SK-N-SH (cell line): ENCODE results near the gene DKC1. TPM values are rescaled to one million over a fixed set of nuclear protein-coding genes. Genes with fewer than 3 reads are reported as not detected.

Experiments
- CTCF ChIA-PET: fragments of 300-600, 350-600 bp; formaldehyde crosslinking; extraction: SDS; loops from one replicate; lab custom pipeline; 2021; lab: Yijun Ruan, JAX
- POLR2A ChIA-PET: fragments of 350-600 bp; sonication (Branson Sonifier 250); formaldehyde crosslinking; extraction: SDS; loops from one replicate; lab custom pipeline; 2020; ENCODE audit warnings: antibody characterized with exemption, inconsistent platforms; lab: Yijun Ruan, JAX
- DNase-seq: peaks from one replicate; pipeline ENCODE4 v3.0.0; 2012
- H2AFZ ChIP-seq: fragments of 200-600 bp; sonication (generic); 2 replicates; pipeline ENCODE4 v1.8.1; 2016; ENCODE audit warnings: antibody characterized with exemption, mild to moderate bottlenecking, low read depth
- H3F3A ChIP-seq: fragments of 200-600 bp; sonication (generic); replicated peaks from 2 replicates; pipeline ENCODE3; 2016; ENCODE audit warnings: antibody characterized with exemption, mild to moderate bottlenecking; ENCODE audit not compliant: insufficient read depth
- H3K27ac ChIP-seq, 2 experiments: fragments of 200-500 bp in 1 of 2; fragments of 200-600 bp in 1 of 2; sonication (Bioruptor generic) in 1 of 2; sonication (generic), shearing (Covaris generic) in 1 of 2; 2 replicates each; pipeline versions ENCODE4 v1.5.1 to v1.6.1; 2014 to 2016; ENCODE audit warnings: low read depth in 2 of 2, inconsistent platforms in 1 of 2, low read length in 1 of 2, mild to moderate bottlenecking in 1 of 2, mixed read lengths in 1 of 2
- H3K27me3 ChIP-seq: fragments of 200-600 bp; sonication (generic), shearing (Covaris generic); 2 replicates; pipeline ENCODE4 v1.6.1; 2016; ENCODE audit warnings: mixed run types; ENCODE audit not compliant: insufficient read depth
- H3K36me3 ChIP-seq, 2 experiments: fragments of 200-500 bp in 1 of 2; fragments of 200-600 bp in 1 of 2; sonication (Bioruptor generic) in 1 of 2; sonication (generic) in 1 of 2; replicated peaks in 1 of 2; 2 replicates each; pipeline versions ENCODE3 to v1.5.1; 2014 to 2016; ENCODE audit warnings: low read length in 1 of 2, mild to moderate bottlenecking in 1 of 2; ENCODE audit not compliant: insufficient read depth in 2 of 2, control insufficient read depth in 1 of 2
- H3K4me1 ChIP-seq, 2 experiments: fragments of 200-500 bp in 1 of 2; fragments of 200-600 bp in 1 of 2; sonication (Bioruptor generic) in 1 of 2; sonication (generic), shearing (Covaris generic) in 1 of 2; 2 replicates each; pipeline versions ENCODE4 v1.5.1 to v1.6.1; 2014 to 2016; ENCODE audit warnings: low read depth in 1 of 2, low read length in 1 of 2, mixed run types in 1 of 2; ENCODE audit not compliant: insufficient read depth in 2 of 2, control insufficient read depth in 1 of 2
- H3K4me2 ChIP-seq: fragments of 200-600 bp; sonication (generic), shearing (Covaris generic); 2 replicates; pipeline ENCODE4 v1.6.1; 2017; ENCODE audit warnings: mixed run types
- H3K4me3 ChIP-seq, 2 experiments: fragments of 200-500 bp in 1 of 2; fragments of 200-600 bp in 1 of 2; sonication (Bioruptor generic) in 1 of 2; sonication (generic), shearing (Covaris generic) in 1 of 2; 2 replicates each; pipeline versions ENCODE4 v1.5.1 to v1.8.1; 2014 to 2016; ENCODE audit warnings: low read depth in 2 of 2, inconsistent platforms in 1 of 2, low read length in 1 of 2, mild to moderate bottlenecking in 1 of 2, mixed read lengths in 1 of 2, moderate library complexity in 1 of 2
- H3K79me2 ChIP-seq: fragments of 200-600 bp; sonication (generic); 2 replicates; pipeline ENCODE4 v1.8.1; 2017; ENCODE audit warnings: mild to moderate bottlenecking; ENCODE audit not compliant: insufficient read depth
- H3K9ac ChIP-seq: fragments of 200-600 bp; sonication (generic); 2 replicates; pipeline ENCODE4 v1.6.1; 2017; ENCODE audit warnings: mixed run types
- H3K9me2 ChIP-seq: fragments of 200-600 bp; sonication (generic); 2 replicates; pipeline ENCODE4 v1.6.1; 2017; ENCODE audit warnings: mixed run types
- H3K9me3 ChIP-seq: fragments of 200-600 bp; sonication (generic); 2 replicates; pipeline ENCODE4 v1.6.1; 2017; ENCODE audit warnings: mixed run types, mild to moderate bottlenecking, moderate library complexity
- H4K20me1 ChIP-seq: fragments of 200-600 bp; sonication (generic); 2 replicates; pipeline ENCODE4 v1.6.1; 2017; ENCODE audit warnings: mild to moderate bottlenecking, mixed run types; ENCODE audit not compliant: insufficient read depth
- CHD2 ChIP-seq: fragments of 150-350 bp; IDR thresholded peaks from 2 replicates; pipeline ENCODE4 v1.6.1; 2018; ENCODE audit warnings: low read length; ENCODE audit not compliant: partially characterized antibody
- EP300 ChIP-seq, 2 experiments: IDR thresholded peaks; 2 replicates each; pipeline versions ENCODE4 v1.4.0 to v1.6.1; 2012; ENCODE audit warnings: borderline replicate concordance in 1 of 2, low read depth in 1 of 2, low read length in 1 of 2
- EZH2phosphoT487 ChIP-seq: fragments of 200-600 bp; sonication (generic); IDR thresholded peaks from 2 replicates; pipeline ENCODE4 v1.6.1; 2017; ENCODE audit warnings: low read depth, mixed run types, mild to moderate bottlenecking, antibody characterized with exemption, moderate library complexity, borderline replicate concordance
- FOSL2 ChIP-seq: IDR thresholded peaks from 2 replicates; pipeline ENCODE4 v1.4.0; 2012; ENCODE audit warnings: low read depth, mild to moderate bottlenecking, moderate library complexity, borderline replicate concordance
- FOXJ3 ChIP-seq: sonication (generic); formaldehyde crosslinking; IDR thresholded peaks from 2 replicates; pipeline ENCODE4 v1.5.1; 2020; ENCODE audit warnings: mild to moderate bottlenecking, missing genetic modification reagents
- FOXM1 ChIP-seq: IDR thresholded peaks from 2 replicates; pipeline ENCODE4 v1.4.0; 2012; ENCODE audit warnings: low read depth, mild to moderate bottlenecking
- NFIC ChIP-seq: IDR thresholded peaks from 2 replicates; pipeline ENCODE4 v1.4.0; 2012; ENCODE audit warnings: borderline replicate concordance
- POLR2AphosphoS5 ChIP-seq: IDR thresholded peaks from 2 replicates; pipeline ENCODE4 v1.6.1; 2012; ENCODE audit warnings: low read depth, low read length
- RAD21 ChIP-seq: IDR thresholded peaks from 2 replicates; pipeline ENCODE4 v1.6.1; 2012; ENCODE audit warnings: mild to moderate bottlenecking, low read length
- RCOR1 ChIP-seq: fragments of 150-350 bp; IDR thresholded peaks from 2 replicates; pipeline ENCODE4 v1.6.1; 2017; ENCODE audit warnings: antibody characterized with exemption, low read length
- REST ChIP-seq: IDR thresholded peaks from 2 replicates; pipeline ENCODE4 v1.6.1; 2012; ENCODE audit warnings: mild to moderate bottlenecking, low read depth, low read length, moderate library complexity
- RFX5 ChIP-seq: IDR thresholded peaks from 2 replicates; pipeline ENCODE4 v1.6.1; 2012; ENCODE audit warnings: mild to moderate bottlenecking, improper control_type of control experiment, low read length
- SIN3A ChIP-seq: IDR thresholded peaks from 2 replicates; pipeline ENCODE4 v1.6.1; 2012; ENCODE audit warnings: low read depth, mild to moderate bottlenecking, low read length, moderate library complexity, borderline replicate concordance
- SMC3 ChIP-seq: IDR thresholded peaks from 2 replicates; pipeline ENCODE4 v1.6.1; 2012; ENCODE audit warnings: low read depth, low read length, improper control_type of control experiment
- TCF12 ChIP-seq: IDR thresholded peaks from 2 replicates; pipeline ENCODE4 v1.4.0; 2012
- USF1 ChIP-seq: IDR thresholded peaks from 2 replicates; pipeline ENCODE4 v1.4.0; 2012; ENCODE audit warnings: low read depth, borderline replicate concordance
- WGBS: methylation state at CpG from one replicate; pipeline ENCODE4 v1.1.6; 2017; ENCODE audit warnings: low lambda C conversion rate; 5-methylcytosine and 5-hydroxymethylcytosine counted together
- polyA plus RNA-seq, 3 experiments: library from polyadenylated mRNA; depleted of rRNA; stranded (reverse); fragments of >200 nt; gene quantifications; 2 replicates each; pipeline ENCODE4 v1.2.3, GENCODE V29; 2012
- TF ChIP-seq, protein P1 (sequence below): fragments of 150-350 bp; IDR thresholded peaks from 2 replicates; pipeline ENCODE4 v1.6.1; 2016; ENCODE audit warnings: mild to moderate bottlenecking, low read depth, low read length
- TF ChIP-seq, protein P2 (sequence below): IDR thresholded peaks from 2 replicates; pipeline ENCODE4; 2012
- TF ChIP-seq, protein P3 (sequence below): fragments of 150-350 bp; IDR thresholded peaks from 2 replicates; pipeline ENCODE4 v1.6.1; 2017; ENCODE audit warnings: antibody characterized with exemption, low read length, low read depth, borderline replicate concordance
- TF ChIP-seq, protein P4 (sequence below): IDR thresholded peaks from 2 replicates; pipeline ENCODE4 v1.4.0; 2012; ENCODE audit warnings: low read depth, borderline replicate concordance

DKC1 gene
- polyA plus RNA-seq, 1 of the 3 experiments (the other 2 are of a cell fraction), result 53.0 TPM

- ChIA-PET POLR2A (no interaction called here), CTCF (interaction anchor here (1.2 to 2.1 kb wide), 3 partner anchors 14 to 19 kb away, joined by 4 to 9 read pairs (median 4); no protein-coding TSS in a partner anchor)
- Histone ChIP-seq H3K9me2 (no peaks in the 10 kb centered on the region), H3K36me3 (no peaks in the 10 kb centered on the region), H3K27me3 (no peaks in the 10 kb centered on the region), H3K79me2 (no peaks in the 10 kb centered on the region), H3K9me3 (no peaks in the 10 kb centered on the region), H3K4me2 (peak overlapping the region; percentile 35; the same call in 1 of the 2 replicates), H3K27ac (peak overlapping the region; percentile 67 to 71; a peak in 3 of 4 replicates), H4K20me1 (no peaks in the 10 kb centered on the region), H3K4me1 (peaks cover 11 to 41% of the 10 kb centered on the region in 2 experiments), H3K4me3 (no peak overlapping the region), H2AFZ (no peak overlapping the region), H3K9ac (no peak overlapping the region), H3F3A (peaks cover 19% of the 10 kb centered on the region)
- TF ChIP-seq, protein P1, sequence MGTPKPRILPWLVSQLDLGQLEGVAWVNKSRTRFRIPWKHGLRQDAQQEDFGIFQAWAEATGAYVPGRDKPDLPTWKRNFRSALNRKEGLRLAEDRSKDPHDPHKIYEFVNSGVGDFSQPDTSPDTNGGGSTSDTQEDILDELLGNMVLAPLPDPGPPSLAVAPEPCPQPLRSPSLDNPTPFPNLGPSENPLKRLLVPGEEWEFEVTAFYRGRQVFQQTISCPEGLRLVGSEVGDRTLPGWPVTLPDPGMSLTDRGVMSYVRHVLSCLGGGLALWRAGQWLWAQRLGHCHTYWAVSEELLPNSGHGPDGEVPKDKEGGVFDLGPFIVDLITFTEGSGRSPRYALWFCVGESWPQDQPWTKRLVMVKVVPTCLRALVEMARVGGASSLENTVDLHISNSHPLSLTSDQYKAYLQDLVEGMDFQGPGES, result no peak
- TF ChIP-seq FOXJ3 (CRISPR knock-in tag) (no peak), CHD2 (no peak), SIN3A (no peak), SMC3 (no peak), POLR2AphosphoS5 (no peak), TCF12 (no peak), RAD21 (no peak), FOSL2 (no peak), RFX5 (no peak), USF1 (no peak), RCOR1 (no peak), EP300 (IDR thresholded peaks at IDR 0.05; ENCODE audit: borderline replicate concordance in 1 of 2, low read depth in 1 of 2, low read length in 1 of 2) (0 out of 4 replicates have a peak, but pooled peaks of 1 of the 2 experiments have one; percentile 14), REST (no peak), EZH2phosphoT487 (no peak), FOXM1 (no peak), NFIC (peak; percentile 70)
- TF ChIP-seq, protein P2, sequence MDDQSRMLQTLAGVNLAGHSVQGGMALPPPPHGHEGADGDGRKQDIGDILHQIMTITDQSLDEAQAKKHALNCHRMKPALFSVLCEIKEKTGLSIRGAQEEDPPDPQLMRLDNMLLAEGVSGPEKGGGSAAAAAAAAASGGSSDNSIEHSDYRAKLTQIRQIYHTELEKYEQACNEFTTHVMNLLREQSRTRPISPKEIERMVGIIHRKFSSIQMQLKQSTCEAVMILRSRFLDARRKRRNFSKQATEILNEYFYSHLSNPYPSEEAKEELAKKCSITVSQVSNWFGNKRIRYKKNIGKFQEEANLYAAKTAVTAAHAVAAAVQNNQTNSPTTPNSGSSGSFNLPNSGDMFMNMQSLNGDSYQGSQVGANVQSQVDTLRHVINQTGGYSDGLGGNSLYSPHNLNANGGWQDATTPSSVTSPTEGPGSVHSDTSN, result 0 out of 2 replicates have a peak, but pooled peaks have one; percentile 10
- TF ChIP-seq, protein P3, sequence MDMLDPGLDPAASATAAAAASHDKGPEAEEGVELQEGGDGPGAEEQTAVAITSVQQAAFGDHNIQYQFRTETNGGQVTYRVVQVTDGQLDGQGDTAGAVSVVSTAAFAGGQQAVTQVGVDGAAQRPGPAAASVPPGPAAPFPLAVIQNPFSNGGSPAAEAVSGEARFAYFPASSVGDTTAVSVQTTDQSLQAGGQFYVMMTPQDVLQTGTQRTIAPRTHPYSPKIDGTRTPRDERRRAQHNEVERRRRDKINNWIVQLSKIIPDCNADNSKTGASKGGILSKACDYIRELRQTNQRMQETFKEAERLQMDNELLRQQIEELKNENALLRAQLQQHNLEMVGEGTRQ, result no peak
- TF ChIP-seq, protein P4, sequence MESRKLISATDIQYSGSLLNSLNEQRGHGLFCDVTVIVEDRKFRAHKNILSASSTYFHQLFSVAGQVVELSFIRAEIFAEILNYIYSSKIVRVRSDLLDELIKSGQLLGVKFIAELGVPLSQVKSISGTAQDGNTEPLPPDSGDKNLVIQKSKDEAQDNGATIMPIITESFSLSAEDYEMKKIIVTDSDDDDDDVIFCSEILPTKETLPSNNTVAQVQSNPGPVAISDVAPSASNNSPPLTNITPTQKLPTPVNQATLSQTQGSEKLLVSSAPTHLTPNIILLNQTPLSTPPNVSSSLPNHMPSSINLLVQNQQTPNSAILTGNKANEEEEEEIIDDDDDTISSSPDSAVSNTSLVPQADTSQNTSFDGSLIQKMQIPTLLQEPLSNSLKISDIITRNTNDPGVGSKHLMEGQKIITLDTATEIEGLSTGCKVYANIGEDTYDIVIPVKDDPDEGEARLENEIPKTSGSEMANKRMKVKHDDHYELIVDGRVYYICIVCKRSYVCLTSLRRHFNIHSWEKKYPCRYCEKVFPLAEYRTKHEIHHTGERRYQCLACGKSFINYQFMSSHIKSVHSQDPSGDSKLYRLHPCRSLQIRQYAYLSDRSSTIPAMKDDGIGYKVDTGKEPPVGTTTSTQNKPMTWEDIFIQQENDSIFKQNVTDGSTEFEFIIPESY, result no peak
- no peak for DNase-seq
- 12% methylated on average over 6 of the region's 6 CpGs for WGBS
Observed at GRCh38 chrX:154730253-154730891, 32.3 kb upstream of the DKC1 start.
